RWPE2 (cell line): ENCODE measurements around the gene SUPT16H.

Source experiments
- ATAC-seq: fragments of 200-7000 bp; cut with Tn5 transposase; 3 replicates; pipeline ENCODE4 v1.9.1; 2021; ENCODE audit warnings: low read depth
- DNase-seq: peaks from one replicate; pipeline ENCODE4 v3.0.0-alpha.2; 2020; ENCODE audit warnings: low spot score
- H3K27ac ChIP-seq: fragments of 450-650 bp; 2 replicates; pipeline ENCODE4 v1.5.1; 2017; ENCODE audit warnings: mild to moderate bottlenecking; ENCODE audit not compliant: poor library complexity, severe bottlenecking
- H3K27me3 ChIP-seq: fragments of 250-450 bp; sonication (Bioruptor Pico); 2 replicates; pipeline ENCODE4 v1.5.1; 2021; ENCODE audit warnings: mild to moderate bottlenecking, moderate library complexity; ENCODE audit not compliant: insufficient read depth, poor library complexity, severe bottlenecking
- H3K36me3 ChIP-seq: fragments of 250-450 bp; sonication (Bioruptor Pico); 2 replicates; pipeline ENCODE4 v1.5.1; 2020; ENCODE audit warnings: low read depth, mild to moderate bottlenecking, moderate library complexity
- H3K4me1 ChIP-seq: fragments of 250-450 bp; sonication (Bioruptor Pico); 2 replicates; pipeline ENCODE4 v1.5.1; 2021; ENCODE audit warnings: mild to moderate bottlenecking, moderate library complexity; ENCODE audit not compliant: insufficient read depth, poor library complexity, severe bottlenecking
- H3K4me3 ChIP-seq: fragments of 250-450 bp; sonication (Bioruptor Pico); 2 replicates; pipeline ENCODE4 v1.5.1; 2021; ENCODE audit warnings: mild to moderate bottlenecking, moderate library complexity; ENCODE audit not compliant: severe bottlenecking
- H3K9me3 ChIP-seq: fragments of 250-450 bp; sonication (Bioruptor Pico); 2 replicates; pipeline ENCODE4 v1.5.1; 2021; ENCODE audit warnings: mild to moderate bottlenecking, moderate library complexity; ENCODE audit not compliant: severe bottlenecking
- CTCF ChIP-seq: fragments of 450-650 bp; IDR thresholded peaks from one replicate; pipeline ENCODE4 v1.5.1; 2017; ENCODE audit warnings: mild to moderate bottlenecking, moderate library complexity; ENCODE audit not compliant: poor library complexity, severe bottlenecking

SUPT16H gene

GRCh38 chr14:21347201-21347600 is 36.6 kb downstream of the SUPT16H start:
- Histone ChIP-seq H3K9me3 (no peaks in the 10 kb centered on the region), H3K27me3 (no peaks in the 10 kb centered on the region), H3K27ac (no peak overlapping the region), H3K4me3 (no peak overlapping the region), H3K4me1 (no peaks in the 10 kb centered on the region), H3K36me3 (peaks cover 17% of the 10 kb centered on the region)
- ATAC-seq (no peak), DNase-seq (no peak)
- TF ChIP-seq CTCF: no peak

GRCh38 chr14:21346532-21347135 is 37.2 kb downstream of the SUPT16H start:
- Histone ChIP-seq H3K27me3 (no peaks in the 10 kb centered on the region), H3K9me3 (no peaks in the 10 kb centered on the region), H3K27ac (no peak overlapping the region), H3K4me1 (no peaks in the 10 kb centered on the region), H3K36me3 (peaks cover 12% of the 10 kb centered on the region), H3K4me3 (no peak overlapping the region)
- DNase-seq (no peak), ATAC-seq (no peak)
- TF ChIP-seq CTCF: no peak

GRCh38 chr14:21343035-21343794 is 40.6 kb downstream of the SUPT16H start:
- TF ChIP-seq CTCF: no peak

GRCh38 chr14:21334202-21334906 is 49.5 kb downstream of the SUPT16H start:
- DNase-seq (no peak), ATAC-seq (no peak)
- Histone ChIP-seq H3K9me3 (no peaks in the 10 kb centered on the region), H3K4me1 (no peaks in the 10 kb centered on the region), H3K27me3 (no peaks in the 10 kb centered on the region), H3K4me3 (no peak overlapping the region), H3K27ac (no peak overlapping the region), H3K36me3 (no peaks in the 10 kb centered on the region)
- no peak for TF ChIP-seq CTCF

More at GRCh38 chr14:21343035-21343794, 40.6 kb downstream of the SUPT16H start:
- no peaks in the 10 kb centered on the region for H3K9me3 ChIP-seq
- ATAC-seq: 0 out of 3 replicates have a peak, but pooled peaks have one; percentile 17
- no peak overlapping the region for H3K27ac ChIP-seq
- DNase-seq: no peak
- peaks cover 5% of the 10 kb centered on the region for H3K27me3 ChIP-seq
- H3K4me3 ChIP-seq: no peak overlapping the region
- H3K4me1 ChIP-seq: no peaks in the 10 kb centered on the region
- no peaks in the 10 kb centered on the region for H3K36me3 ChIP-seq
